ENCODE results near the gene SLC36A1.

SLC36A1 gene

GRCh38 chr5:151475388-151475787 is 28.0 kb downstream of the SLC36A1 start:
- no peaks in the 10 kb centered on the region for H3F3A ChIP-seq (ENCODE audit: insufficient read depth, low read length)
- H3K36me3 ChIP-seq (ENCODE audit: insufficient read depth, low read length): peaks cover 15% of the 10 kb centered on the region; the same call in 1 of the 2 replicates
- no peaks in the 10 kb centered on the region for H3K27me3 ChIP-seq (ENCODE audit: insufficient read depth, low read length)
- H3K27ac ChIP-seq (ENCODE audit: low read depth, low read length, poor library complexity, severe bottlenecking): no peak overlapping the region
- H3K79me2 ChIP-seq (ENCODE audit: insufficient read depth, low read length): no peaks in the 10 kb centered on the region
- no peaks in the 10 kb centered on the region for H3K9me3 ChIP-seq (ENCODE audit: low read length)
- no peak overlapping the region for H3K9ac ChIP-seq (ENCODE audit: low read length)
- no peaks in the 10 kb centered on the region for H4K20me1 ChIP-seq (ENCODE audit: insufficient read depth, low read length)
- no peak for TF ChIP-seq EZH2 (IDR thresholded peaks at IDR 0.05; ENCODE audit: borderline replicate concordance, low read length)
- TF ChIP-seq CTCF (IDR thresholded peaks at IDR 0.05; ENCODE audit: low read length): no peak
- H3K4me2 ChIP-seq (ENCODE audit: low read length): no peak overlapping the region
- H2AFZ ChIP-seq (ENCODE audit: low read length): no peak overlapping the region
- H3K4me1 ChIP-seq (ENCODE audit: insufficient read depth, low read length, severe bottlenecking): no peaks in the 10 kb centered on the region
- no peaks in the 10 kb centered on the region for H3K9me2 ChIP-seq (ENCODE audit: low read depth, low read length)
- no peak overlapping the region for H3K4me3 ChIP-seq (ENCODE audit: low read depth, low read length, poor library complexity, severe bottlenecking)

- peaks cover 15% of the 10 kb centered on the region; the same call in 1 of the 2 replicates for H3K36me3 ChIP-seq (ENCODE audit: insufficient read depth, low read length)
- H3K9me2 ChIP-seq (ENCODE audit: low read depth, low read length): no peaks in the 10 kb centered on the region
- no peak overlapping the region for H3K9ac ChIP-seq (ENCODE audit: low read length)
- H4K20me1 ChIP-seq (ENCODE audit: insufficient read depth, low read length): no peaks in the 10 kb centered on the region
- H3K27ac ChIP-seq (ENCODE audit: low read depth, low read length, poor library complexity, severe bottlenecking): no peak overlapping the region
- H3K4me2 ChIP-seq (ENCODE audit: low read length): no peak overlapping the region
- H3K4me1 ChIP-seq (ENCODE audit: insufficient read depth, low read length, severe bottlenecking): no peaks in the 10 kb centered on the region
- no peaks in the 10 kb centered on the region for H3K27me3 ChIP-seq (ENCODE audit: insufficient read depth, low read length)
- H2AFZ ChIP-seq (ENCODE audit: low read length): no peak overlapping the region
- no peak for TF ChIP-seq EZH2 (IDR thresholded peaks at IDR 0.05; ENCODE audit: borderline replicate concordance, low read length)
- no peak for TF ChIP-seq CTCF (IDR thresholded peaks at IDR 0.05; ENCODE audit: low read length)
- H3K9me3 ChIP-seq (ENCODE audit: low read length): no peaks in the 10 kb centered on the region
- no peaks in the 10 kb centered on the region for H3K79me2 ChIP-seq (ENCODE audit: insufficient read depth, low read length)
- H3K4me3 ChIP-seq (ENCODE audit: low read depth, low read length, poor library complexity, severe bottlenecking): no peak overlapping the region
- no peaks in the 10 kb centered on the region for H3F3A ChIP-seq (ENCODE audit: insufficient read depth, low read length)
These were observed 28.6 kb downstream of the SLC36A1 start for GRCh38 chr5:151476016-151476415.

- Histone ChIP-seq H3K4me3 (ENCODE audit: low read depth, low read length, poor library complexity, severe bottlenecking) (no peak overlapping the region), H3K4me1 (ENCODE audit: insufficient read depth, low read length, severe bottlenecking) (no peaks in the 10 kb centered on the region), H4K20me1 (ENCODE audit: insufficient read depth, low read length) (no peaks in the 10 kb centered on the region), H3F3A (ENCODE audit: insufficient read depth, low read length) (no peaks in the 10 kb centered on the region), H3K4me2 (ENCODE audit: low read length) (no peak overlapping the region), H3K27me3 (ENCODE audit: insufficient read depth, low read length) (no peaks in the 10 kb centered on the region), H3K9me3 (ENCODE audit: low read length) (no peaks in the 10 kb centered on the region), H2AFZ (ENCODE audit: low read length) (no peak overlapping the region), H3K36me3 (ENCODE audit: insufficient read depth, low read length) (peaks cover 15% of the 10 kb centered on the region; the same call in 1 of the 2 replicates), H3K9me2 (ENCODE audit: low read depth, low read length) (no peaks in the 10 kb centered on the region), H3K9ac (ENCODE audit: low read length) (no peak overlapping the region), H3K79me2 (ENCODE audit: insufficient read depth, low read length) (no peaks in the 10 kb centered on the region), H3K27ac (ENCODE audit: low read depth, low read length, poor library complexity, severe bottlenecking) (no peak overlapping the region)
- no peak for TF ChIP-seq CTCF (IDR thresholded peaks at IDR 0.05; ENCODE audit: low read length)
- TF ChIP-seq EZH2 (IDR thresholded peaks at IDR 0.05; ENCODE audit: borderline replicate concordance, low read length): no peak
These were observed 29.7 kb downstream of the SLC36A1 start for GRCh38 chr5:151477101-151477500.
